IPS DF 6.9 (cell line): Measurements from ENCODE around the gene FGFR3.

Experiments used
- DNase-seq: peaks from one replicate; pipeline ENCODE4 v3.0.0-alpha.2; 2013; ENCODE audit warnings: low read depth, low spot score
- H3K27ac ChIP-seq: one replicate; pipeline ENCODE4 v1.5.1; 2013; ENCODE audit warnings: low read length, control low read depth
- H3K27me3 ChIP-seq: 2 replicates; pipeline ENCODE4 v1.6.1; 2013; ENCODE audit warnings: mild to moderate bottlenecking, low read length; ENCODE audit not compliant: control insufficient read depth, insufficient read depth
- H3K36me3 ChIP-seq: 2 replicates; pipeline ENCODE4 v1.6.1; 2013; ENCODE audit warnings: low read length; ENCODE audit not compliant: control insufficient read depth, insufficient read depth
- H3K4me1 ChIP-seq: 2 replicates; pipeline ENCODE4 v1.6.1; 2013; ENCODE audit warnings: low read length; ENCODE audit not compliant: control insufficient read depth, insufficient read depth
- H3K4me3 ChIP-seq: 2 replicates; pipeline ENCODE4 v1.5.1; 2013; ENCODE audit warnings: mild to moderate bottlenecking, low read length
- H3K9me3 ChIP-seq: 2 replicates; pipeline ENCODE4 v1.6.1; 2013; ENCODE audit warnings: low read length, inconsistent platforms; ENCODE audit not compliant: control insufficient read depth, insufficient read depth
- WGBS: extraction: QIAGEN DNeasy Blood & Tissue Kit; methylation state at CpG from one replicate; pipeline ENCODE4 v1.1.7; 2013; ENCODE audit warnings: mixed read lengths, missing lambda C conversion rate; ENCODE audit not compliant: insufficient read length, insufficient coverage; 5-methylcytosine and 5-hydroxymethylcytosine counted together

FGFR3 gene

GRCh38 chr4:1779588-1780382, 13.3 kb upstream of the FGFR3 start:
- H3K9me3 ChIP-seq = no peaks in the 10 kb centered on the region
- H3K4me1 ChIP-seq = peaks cover 18% of the 10 kb centered on the region
- H3K36me3 ChIP-seq = no peaks in the 10 kb centered on the region
- WGBS = no CpG with 5 or more reads among the region's 18 CpGs
- no peak overlapping the region for H3K27ac ChIP-seq
- H3K4me3 ChIP-seq = no peak overlapping the region
- no peak for DNase-seq
- H3K27me3 ChIP-seq = no peaks in the 10 kb centered on the region

GRCh38 chr4:1780435-1780834, 12.7 kb upstream of the FGFR3 start:
- no peak for DNase-seq
- Histone ChIP-seq H3K27me3 (no peaks in the 10 kb centered on the region), H3K9me3 (no peaks in the 10 kb centered on the region), H3K4me1 (peaks cover 18% of the 10 kb centered on the region), H3K27ac (no peak overlapping the region), H3K36me3 (no peaks in the 10 kb centered on the region), H3K4me3 (no peak overlapping the region)
- no CpG with 5 or more reads among the region's 14 CpGs for WGBS

DNA sequence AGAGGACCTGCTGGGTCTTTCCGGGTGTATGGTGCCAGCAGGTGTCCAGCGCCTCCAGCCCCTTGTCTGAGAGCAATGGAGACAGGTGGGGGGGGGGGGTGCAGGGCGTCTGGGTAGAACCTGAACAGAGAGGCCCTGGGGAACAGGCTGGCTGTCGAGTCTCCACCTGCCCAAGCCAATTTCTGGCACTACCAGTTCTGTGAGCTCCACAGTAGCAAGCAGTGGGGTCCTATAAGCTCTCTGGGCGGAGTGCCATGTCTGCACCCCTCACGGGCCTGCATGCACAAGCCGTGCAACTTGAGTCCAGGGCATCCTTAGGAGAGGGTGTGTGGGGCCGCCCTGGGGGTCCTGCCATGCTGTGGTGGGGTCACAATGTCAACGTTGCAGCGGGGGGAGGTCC, 10.1 kb upstream of the FGFR3 start:
- no CpG with 5 or more reads among the region's 10 CpGs for WGBS
- Histone ChIP-seq H3K9me3 (no peaks in the 10 kb centered on the region), H3K27ac (no peak overlapping the region), H3K36me3 (no peaks in the 10 kb centered on the region; the same call in 1 of the 2 replicates), H3K4me3 (no peak overlapping the region), H3K27me3 (no peaks in the 10 kb centered on the region), H3K4me1 (peaks cover 10% of the 10 kb centered on the region)
- DNase-seq = no peak

DNA sequence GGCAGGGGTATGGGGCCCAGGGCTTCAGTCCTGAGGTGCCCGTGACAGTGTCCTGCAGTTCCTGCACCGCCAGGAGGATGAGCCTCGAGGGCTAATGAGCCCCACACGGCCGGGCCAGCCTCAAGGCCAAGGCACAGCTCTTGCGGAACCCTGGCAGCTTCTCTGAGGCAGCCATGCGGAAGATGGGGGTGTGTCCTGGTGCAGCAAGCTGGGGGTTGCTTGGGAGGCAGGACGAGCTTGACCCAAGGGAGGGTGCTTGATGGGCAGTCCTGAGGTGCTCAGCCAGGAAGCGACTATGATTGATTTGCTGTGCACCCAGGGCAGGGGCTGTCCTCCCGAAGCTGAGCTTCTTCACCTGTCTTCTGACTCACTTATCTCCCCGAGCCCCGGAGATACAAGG, 9.1 kb upstream of the FGFR3 start:
- Histone ChIP-seq H3K9me3 (no peaks in the 10 kb centered on the region), H3K4me1 (peaks cover 2% of the 10 kb centered on the region; the same call in 1 of the 2 replicates), H3K27me3 (no peaks in the 10 kb centered on the region), H3K27ac (no peak overlapping the region), H3K36me3 (no peaks in the 10 kb centered on the region; the same call in 1 of the 2 replicates), H3K4me3 (no peak overlapping the region)
- no CpG with 5 or more reads among the region's 12 CpGs for WGBS
- DNase-seq = no peak

DNA sequence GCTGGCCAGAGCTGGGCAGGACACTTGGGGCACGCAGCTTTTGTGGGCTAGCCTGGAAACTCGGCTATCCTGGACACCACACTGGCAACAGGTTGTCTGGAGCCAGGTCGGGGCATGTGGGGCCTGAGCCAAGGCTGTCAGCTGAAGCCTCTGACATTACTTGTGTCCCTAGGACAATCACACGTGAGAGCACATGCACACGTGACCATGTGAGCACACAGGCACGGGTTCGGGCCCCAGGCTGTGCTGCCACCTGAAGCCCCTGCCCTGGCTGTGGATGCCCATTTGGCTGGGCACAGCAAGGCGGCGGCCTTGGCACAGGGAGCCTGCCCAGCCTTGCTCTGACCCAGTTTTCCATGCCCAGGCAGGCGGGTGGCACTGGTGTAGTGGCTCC, 8.7 kb upstream of the FGFR3 start:
- no peak overlapping the region for H3K4me3 ChIP-seq
- peaks cover 2% of the 10 kb centered on the region; the same call in 1 of the 2 replicates for H3K4me1 ChIP-seq
- no peak overlapping the region for H3K27ac ChIP-seq
- DNase-seq = no peak
- H3K36me3 ChIP-seq = no peaks in the 10 kb centered on the region; the same call in 1 of the 2 replicates
- H3K27me3 ChIP-seq = no peaks in the 10 kb centered on the region
- H3K9me3 ChIP-seq = no peaks in the 10 kb centered on the region
- no CpG with 5 or more reads among the region's 10 CpGs for WGBS

- Histone ChIP-seq H3K27ac (no peak overlapping the region), H3K4me3 (no peak overlapping the region), H3K4me1 (peaks cover 2% of the 10 kb centered on the region; the same call in 1 of the 2 replicates), H3K9me3 (no peaks in the 10 kb centered on the region), H3K27me3 (no peaks in the 10 kb centered on the region), H3K36me3 (no peaks in the 10 kb centered on the region; the same call in 1 of the 2 replicates)
- no CpG with 5 or more reads among the region's 17 CpGs for WGBS
- no peak for DNase-seq
Measured at GRCh38 chr4:1784789-1785591, 8.1 kb upstream of the FGFR3 start.

DNA sequence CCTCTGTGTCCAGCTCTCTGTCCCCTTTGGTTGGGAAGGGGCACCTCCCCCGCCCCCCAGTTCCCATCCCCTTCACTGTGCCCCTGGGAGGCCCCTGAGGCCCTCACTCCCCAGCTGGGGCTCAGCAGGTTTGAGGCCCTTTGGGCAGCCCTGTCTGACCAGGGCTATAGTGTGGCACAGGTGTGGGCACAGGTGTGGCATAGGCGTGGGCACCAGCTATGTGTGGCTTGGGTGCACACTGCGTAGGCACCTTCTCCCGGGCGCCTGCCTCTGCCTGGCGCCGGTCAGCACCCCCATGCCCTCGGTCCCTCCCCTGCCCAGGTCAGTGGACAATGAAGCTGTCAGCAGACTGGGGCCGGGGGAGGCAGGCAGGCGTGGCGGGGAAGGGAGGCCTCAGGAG, 7.5 kb upstream of the FGFR3 start:
- no peak overlapping the region for H3K27ac ChIP-seq
- H3K9me3 ChIP-seq = no peaks in the 10 kb centered on the region
- no peak for DNase-seq
- H3K27me3 ChIP-seq = no peaks in the 10 kb centered on the region
- H3K4me3 ChIP-seq = no peak overlapping the region
- WGBS = no CpG with 5 or more reads among the region's 11 CpGs
- H3K36me3 ChIP-seq = no peaks in the 10 kb centered on the region; the same call in 1 of the 2 replicates
- H3K4me1 ChIP-seq = no peaks in the 10 kb centered on the region; the same call in 1 of the 2 replicates

DNA sequence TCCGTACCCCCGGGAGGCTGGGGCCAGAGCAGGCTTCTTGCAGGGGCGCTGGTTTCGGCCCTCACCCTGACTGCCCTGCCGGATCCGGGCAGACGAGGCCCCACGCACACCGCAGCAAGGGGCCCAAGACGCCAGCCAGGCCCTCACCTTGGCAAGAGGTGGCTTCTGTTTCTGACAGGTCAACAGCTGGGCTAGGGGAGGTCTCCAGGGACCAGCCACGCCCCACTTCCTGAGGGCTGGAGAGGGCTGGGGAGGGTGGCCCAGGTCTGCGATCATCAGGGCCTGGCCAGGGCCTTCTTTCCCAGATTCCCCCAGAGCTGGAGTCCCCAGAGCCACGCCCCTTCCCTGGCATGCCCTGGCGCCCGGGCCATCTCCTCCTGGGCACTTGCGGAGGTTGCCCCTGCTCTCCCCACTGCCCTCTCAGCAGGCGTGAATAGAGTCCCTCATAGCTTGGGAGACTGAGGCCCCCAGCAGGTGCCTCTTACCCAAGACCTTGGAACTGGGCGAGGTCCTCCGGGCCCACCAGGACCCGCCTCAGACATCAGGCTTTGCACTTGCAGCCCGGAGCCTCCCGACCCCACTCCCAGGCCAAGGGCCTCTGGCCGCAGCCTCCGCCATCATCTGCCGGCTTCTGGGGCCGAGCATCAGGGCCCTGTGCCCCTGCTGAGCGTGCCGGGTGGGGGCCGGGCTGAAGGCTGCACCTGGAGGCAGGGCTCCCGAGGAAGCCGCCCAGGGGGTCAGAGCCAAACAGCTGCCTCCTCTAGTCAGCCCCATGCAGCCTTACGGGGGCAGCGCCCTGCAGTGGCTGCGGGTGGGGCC, 6.3 kb upstream of the FGFR3 start:
- WGBS = no CpG with 5 or more reads among the region's 34 CpGs
- Histone ChIP-seq H3K36me3 (no peaks in the 10 kb centered on the region; the same call in 1 of the 2 replicates), H3K4me1 (peaks cover 1% of the 10 kb centered on the region; the same call in 1 of the 2 replicates)

GRCh38 chr4:1787411-1788077, 5.5 kb upstream of the FGFR3 start:
- H3K27me3 ChIP-seq = peaks cover 5% of the 10 kb centered on the region; the same call in 1 of the 2 replicates
- no peaks in the 10 kb centered on the region for H3K9me3 ChIP-seq
- no CpG with 5 or more reads among the region's 25 CpGs for WGBS
- no peak for DNase-seq
- no peak overlapping the region for H3K27ac ChIP-seq
- H3K4me3 ChIP-seq = no peak overlapping the region
- H3K36me3 ChIP-seq = no peaks in the 10 kb centered on the region; the same call in 1 of the 2 replicates
- peaks cover 1% of the 10 kb centered on the region; the same call in 1 of the 2 replicates for H3K4me1 ChIP-seq

More for the DNA sequence above, 6.3 kb upstream of the FGFR3 start:
- Histone ChIP-seq H3K27me3 (0 out of 2 replicates have a peak, but pooled peaks cover 1% of the 10 kb centered on the region), H3K9me3 (no peaks in the 10 kb centered on the region), H3K27ac (no peak overlapping the region), H3K4me3 (no peak overlapping the region)
- DNase-seq = no peak
